NB4 (cell line): ENCODE results near the gene ZNF514.

Experiments
- CTCF ChIP-seq: IDR thresholded peaks from one replicate; pipeline ENCODE4 v1.5.1; 2012; ENCODE audit warnings: low read depth, low read length
- MAX ChIP-seq: IDR thresholded peaks from 2 replicates; pipeline ENCODE4 v1.6.1; 2011; ENCODE audit warnings: low read depth, low read length
- POLR2A ChIP-seq: IDR thresholded peaks from 2 replicates; pipeline ENCODE4 v1.6.1; 2011; ENCODE audit warnings: mild to moderate bottlenecking; ENCODE audit not compliant: insufficient read length; ENCODE audit errors: extremely low read depth

GRCh38 chr2:95165371-95166064 is 5.9 kb upstream of the ZNF514 start, which contains the start of gene ZNF2:
- TF ChIP-seq POLR2A (peak; percentile 85), CTCF (no peak), MAX (peak; percentile 54)
